D341Med (cell line): Measurements from ENCODE around the gene CNTNAP3.
"Not testable (repeated sequence)": the region's sequence is repeated elsewhere in the genome, so short reads cannot be mapped to it uniquely, and the experiment has no call there.

ENCODE experiments used
- DNase-seq: peaks from one replicate; pipeline ENCODE4 v3.0.0; 2012; ENCODE audit warnings: low spot score

CNTNAP3 gene

DNA sequence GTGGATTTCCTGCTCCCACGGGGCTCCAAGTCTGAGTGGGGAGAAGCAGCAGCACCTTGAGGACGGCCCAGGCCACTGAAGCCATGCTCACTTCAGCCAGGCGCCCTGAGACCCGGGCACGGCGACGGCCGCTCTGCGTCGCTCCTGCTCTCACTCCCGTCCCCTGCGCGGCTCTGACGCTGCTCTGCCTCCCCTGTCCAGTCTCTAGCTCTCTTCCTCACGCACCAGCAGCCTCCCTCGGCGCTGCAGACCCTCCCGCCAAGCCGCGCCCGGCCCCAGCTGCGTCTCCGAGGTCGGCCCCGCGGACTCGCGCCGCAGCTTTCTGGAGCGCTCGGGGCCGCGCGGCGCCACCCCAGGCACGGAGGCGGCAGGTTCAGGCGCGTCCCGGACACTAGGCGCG lies at the start of gene CNTNAP3:
TSS of gene CNTNAP3 (minus strand) at position 188 of the 400 bp plus-strand sequence. CDS start at position 85, 103 bp downstream.
- DNase-seq, result not testable (repeated sequence)

DNA sequence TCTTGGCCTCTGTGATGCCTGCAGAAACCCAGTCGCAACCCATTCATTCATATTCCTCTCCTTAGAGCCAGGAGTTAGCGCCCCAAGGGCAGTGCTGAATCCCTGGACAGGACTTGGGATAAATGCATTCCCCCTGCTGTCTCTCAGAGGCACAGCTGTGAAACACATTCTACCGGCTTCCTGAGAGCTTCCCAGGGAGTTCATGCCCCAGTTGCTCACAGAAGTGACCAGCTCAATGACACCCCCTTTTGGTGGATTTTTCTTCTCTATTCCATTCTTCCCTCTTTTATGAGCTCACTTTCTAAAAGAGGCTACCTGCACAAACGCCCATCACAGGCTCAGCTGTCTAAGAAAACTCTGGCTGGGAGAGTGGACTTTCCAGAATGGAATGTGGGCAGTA lies 8.0 kb downstream of the CNTNAP3 start:
- not testable (repeated sequence) for DNase-seq

DNA sequence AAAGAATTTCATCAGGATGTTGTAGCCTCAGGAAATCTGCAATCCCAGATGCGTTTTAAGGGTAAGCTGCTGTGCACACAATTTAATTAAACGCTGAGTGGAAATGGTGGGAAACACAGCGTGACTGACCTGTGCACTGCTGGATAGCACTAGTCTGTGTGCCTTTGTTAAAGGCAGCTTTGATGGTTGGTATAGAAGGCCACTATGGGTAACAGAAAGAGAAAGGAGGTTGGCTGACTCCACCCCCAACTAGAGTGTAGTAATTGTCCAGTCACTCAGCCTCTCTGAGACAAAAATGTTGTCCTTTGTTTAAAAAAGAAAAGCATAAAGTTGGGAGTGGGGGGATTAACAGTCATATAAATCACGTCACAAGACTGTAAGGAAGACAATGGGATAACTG lies 45.5 kb downstream of the CNTNAP3 start:
- not testable (repeated sequence) for DNase-seq

DNA sequence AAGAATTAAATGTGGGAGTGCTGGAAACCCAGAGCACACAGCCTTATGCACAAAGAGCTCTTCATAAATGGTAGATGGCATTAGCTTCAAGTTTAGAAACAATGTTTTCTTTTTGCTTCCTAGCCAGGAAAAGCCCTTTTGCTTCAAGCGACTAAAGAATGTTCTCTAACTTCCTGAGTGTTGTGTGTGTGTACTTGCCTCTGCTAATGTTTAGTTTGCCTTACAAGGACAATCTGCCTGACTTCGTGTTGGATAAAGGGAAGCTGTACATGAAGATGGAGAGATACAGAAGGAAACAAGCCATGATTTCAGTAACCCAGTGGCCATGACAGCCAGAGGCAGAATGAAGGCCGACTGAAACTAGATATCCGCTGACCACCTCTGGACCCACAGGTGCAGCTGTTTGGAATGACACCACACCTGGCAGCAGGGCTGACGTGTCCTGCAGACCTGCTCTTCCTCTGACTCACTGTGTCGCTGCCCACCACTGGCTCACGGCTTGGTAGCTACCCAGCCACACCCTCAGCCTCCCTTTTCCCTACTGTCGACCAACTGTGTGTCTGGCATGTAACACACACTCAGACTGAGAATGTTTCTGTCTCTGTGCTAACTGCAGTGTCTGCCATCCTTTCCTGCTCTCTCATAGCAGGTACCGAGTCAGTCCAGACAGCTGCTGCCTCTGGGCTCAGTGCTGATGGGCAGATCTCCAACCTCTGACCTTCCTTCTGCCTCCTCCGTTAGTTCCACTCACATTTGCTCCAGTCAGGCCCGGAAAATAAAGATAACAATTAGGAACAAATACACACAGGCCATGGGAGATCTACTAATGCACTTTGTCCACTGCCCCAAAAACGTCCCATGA lies 55.6 kb downstream of the CNTNAP3 start:
- DNase-seq, result not testable (repeated sequence)

DNA sequence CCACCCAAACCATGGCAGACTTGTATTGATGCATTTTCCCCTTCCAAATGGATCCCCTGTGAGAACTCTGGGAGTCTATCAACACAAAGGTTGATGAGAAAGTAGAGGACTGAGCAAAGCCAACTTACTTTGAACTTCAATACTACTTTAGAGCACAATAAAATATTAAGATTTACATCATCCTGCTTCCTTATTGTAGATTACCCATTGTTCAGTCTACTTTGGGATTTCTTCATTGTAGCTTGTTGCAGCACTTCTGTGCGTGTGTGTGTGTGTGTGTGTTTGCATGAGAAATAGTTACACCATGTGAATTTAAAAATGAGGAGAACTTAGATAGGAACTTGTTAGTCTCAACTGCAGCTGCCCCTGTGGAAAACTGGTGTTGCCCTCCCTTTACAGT lies 72.0 kb downstream of the CNTNAP3 start:
- DNase-seq, result not testable (repeated sequence)

DNA sequence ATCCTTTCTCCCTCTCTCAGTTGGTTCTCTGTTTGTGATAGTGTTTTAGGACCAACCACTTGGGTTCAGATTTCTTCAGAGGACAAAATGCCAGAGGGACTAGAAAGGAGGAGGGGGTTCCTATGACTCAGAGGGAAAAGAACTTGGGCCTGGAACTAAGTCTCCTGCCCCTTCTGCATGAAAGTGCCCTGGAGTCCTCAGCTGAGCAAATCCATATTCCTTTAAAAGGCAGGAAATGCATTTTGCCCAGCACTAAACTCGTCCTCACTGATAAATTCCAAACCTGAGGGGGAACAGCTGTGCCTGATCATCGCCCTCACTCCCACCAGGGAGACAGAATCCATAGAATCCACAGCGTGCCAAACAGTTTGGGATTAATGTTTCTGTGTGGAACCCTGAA lies 78.2 kb downstream of the CNTNAP3 start:
- DNase-seq, result not testable (repeated sequence)

DNA sequence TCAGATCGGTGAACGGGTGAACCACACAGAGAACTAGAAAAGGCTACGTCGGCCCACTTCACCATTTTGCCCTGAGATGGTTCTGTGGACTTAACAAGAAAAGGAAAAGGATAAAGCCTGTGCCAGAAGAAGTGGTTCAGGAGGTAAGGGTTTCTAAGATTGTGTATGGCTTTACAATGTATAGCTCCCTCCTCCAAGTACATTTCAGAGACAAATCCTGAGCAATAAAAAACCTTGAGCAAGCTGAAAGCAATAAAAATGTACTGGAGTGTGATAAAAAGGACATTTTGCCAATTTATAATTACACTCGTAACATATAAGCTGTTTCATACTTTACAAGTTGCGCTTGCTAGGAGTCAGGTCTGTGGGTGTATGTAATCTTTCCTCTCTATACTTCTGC lies 81.3 kb downstream of the CNTNAP3 start:
- DNase-seq, result not testable (repeated sequence)

DNA sequence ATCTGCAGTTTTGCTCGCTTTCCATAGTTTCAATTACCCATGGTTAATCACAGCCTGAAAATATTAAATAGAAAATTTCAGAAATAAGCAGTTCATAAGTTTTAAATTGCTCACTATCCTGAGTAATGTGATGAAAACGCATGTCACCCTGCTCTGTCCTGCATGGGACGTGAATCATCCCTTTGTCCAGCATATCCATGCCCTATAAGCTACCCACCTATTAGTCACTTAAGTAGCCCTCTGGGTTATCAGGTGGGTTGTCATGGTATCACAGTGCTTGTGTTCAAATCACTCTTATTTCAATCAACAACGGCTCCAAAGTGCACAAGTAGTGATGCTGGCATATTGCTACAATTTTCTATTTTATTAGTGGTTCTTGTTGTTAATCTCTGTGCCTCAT lies 82.1 kb downstream of the CNTNAP3 start:
- not testable (repeated sequence) for DNase-seq

DNA sequence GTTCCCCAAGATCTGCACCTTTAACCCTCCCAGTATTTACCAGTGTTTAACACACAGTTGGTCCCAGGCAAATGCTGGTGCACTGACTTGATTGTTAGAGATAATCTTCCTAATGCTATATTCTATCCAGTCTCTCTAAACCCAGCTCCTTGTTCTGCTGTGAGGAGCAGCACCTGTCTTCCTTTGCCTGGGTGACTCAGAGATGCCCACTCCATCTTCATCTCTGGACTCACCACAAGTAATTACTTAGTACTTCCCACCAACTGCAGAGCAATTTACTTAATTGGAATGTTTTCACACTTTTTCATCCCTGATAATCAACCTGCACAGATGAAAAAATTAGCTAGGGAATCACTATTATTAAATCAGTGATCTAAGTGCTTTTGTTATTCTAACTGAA lies 87.6 kb downstream of the CNTNAP3 start:
- DNase-seq, result not testable (repeated sequence)

DNA sequence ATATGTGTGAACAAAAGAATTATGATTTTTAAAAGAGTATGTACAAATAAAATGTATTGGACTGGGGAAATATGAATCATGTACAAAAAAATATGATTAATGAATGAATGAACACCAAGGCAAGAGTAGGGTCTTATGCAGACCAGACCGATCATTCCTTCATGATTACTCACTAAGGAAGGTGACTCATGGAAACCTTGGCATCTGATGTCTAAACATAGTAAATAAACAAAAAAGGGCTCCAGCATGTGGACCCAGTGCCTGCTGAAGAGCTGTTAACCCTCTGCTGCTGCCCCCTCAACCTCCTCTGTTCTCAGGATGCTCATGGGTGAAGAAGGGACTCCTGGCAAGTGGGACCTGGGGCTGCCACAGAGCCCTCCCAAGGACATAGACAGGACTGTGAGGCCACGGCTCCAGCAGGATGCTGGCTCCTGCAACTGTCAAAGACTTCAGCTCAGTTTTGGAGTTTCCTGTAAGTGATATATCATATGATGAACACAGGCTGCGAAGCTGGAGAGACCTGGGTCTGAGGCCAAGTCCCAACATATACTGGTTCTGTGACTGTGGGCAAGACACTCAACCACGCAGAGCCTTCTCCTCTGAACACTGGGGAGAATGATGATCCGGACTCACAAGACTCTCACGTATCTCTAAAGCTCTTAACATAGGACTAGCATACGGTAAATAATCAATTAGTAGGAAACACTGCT lies 89.8 kb downstream of the CNTNAP3 start:
- DNase-seq, result not testable (repeated sequence)

DNA sequence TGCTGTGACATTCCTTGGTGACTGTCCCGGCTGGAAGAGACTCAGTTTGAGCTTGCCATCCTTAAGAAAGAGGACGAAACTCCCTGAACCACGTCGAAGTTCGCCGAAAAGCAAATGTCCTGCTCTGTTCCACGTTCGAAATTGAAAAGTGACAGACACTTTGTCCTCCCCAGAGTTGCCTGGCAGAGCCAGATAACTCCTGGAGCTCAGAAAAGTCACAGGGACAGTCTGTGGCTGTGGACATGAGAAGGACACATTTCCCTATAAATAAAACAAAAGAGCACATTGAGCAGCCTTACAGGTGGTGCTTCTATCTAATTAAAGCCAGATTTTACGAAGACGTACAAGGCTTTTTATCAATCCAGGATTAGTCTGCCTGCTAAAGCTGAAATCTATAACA lies 116.6 kb downstream of the CNTNAP3 start:
- DNase-seq, result not testable (repeated sequence)

DNA sequence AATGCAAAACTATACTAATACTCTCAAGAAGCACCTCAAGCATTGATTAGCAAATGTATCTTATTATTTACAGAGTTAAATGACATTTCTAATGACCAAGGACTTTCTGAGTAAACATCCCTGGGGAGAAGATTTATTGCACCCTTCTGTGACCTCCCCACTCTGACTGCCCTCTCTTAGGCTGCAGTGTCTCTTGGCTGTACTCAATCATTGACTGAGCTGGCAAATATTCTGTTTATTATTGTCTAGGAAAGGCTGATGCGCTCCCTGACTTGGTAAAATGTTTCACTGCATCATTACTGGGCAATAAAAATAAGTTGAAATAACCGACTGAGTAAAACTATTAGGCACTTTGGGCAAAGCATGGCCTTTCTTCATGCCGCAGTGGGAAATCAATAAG lies 130.3 kb downstream of the CNTNAP3 start:
- DNase-seq, result not testable (repeated sequence)

DNA sequence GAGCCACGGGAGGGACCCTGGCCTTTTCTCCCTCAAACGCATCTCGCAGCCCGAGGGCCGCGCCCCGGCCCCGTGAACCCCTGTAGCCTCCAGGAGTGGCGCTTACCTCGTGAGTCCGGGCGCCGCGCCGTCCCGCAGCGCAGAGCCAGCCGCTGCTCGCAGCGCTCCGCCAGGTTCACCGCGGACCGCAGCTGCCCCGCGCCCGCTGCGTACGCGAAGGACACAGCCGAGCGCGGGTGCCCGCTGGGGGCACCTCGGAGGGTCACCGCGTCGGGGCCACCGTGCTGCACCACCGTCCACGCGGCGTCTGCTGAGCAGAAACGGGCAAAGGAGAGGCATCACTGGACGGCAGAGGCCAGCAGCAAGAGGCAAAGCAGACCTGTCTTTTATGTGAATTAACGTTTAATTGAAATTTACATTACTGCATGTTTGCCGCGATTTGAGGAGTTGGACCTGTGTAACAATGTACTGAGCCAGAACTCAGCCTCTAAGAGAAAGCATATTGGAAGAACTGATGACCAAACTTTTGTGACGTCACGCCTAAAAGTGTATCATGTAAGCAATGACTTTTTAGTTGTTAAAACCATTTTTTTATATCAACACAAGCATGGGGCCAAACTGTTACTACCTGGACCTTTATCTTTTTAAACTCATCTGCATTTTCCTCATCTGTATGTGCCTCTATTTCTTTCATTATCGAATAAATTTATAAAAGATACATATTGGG lies 155.0 kb downstream of the CNTNAP3 start:
- DNase-seq, result peak; percentile 4

DNA sequence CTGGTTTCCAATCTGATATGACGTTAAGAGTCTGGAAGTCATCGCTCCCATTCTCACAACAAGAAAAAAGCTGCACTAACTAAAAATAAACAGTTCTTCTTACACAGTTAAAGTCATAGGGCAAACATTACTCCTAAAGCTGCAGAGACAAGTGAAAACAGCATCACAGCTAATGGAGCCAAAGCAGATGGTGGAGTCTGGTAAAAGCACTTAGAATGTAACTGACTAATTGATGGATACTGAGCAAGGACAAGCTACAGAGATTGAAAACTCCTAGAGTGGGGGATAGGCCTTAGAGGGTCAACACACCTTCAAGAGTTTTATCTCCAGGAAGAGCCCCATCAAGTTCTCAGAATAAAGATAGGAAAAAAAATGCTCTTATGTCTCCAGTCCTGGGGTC lies 166.6 kb downstream of the CNTNAP3 start:
- DNase-seq, result not testable (repeated sequence)

DNA sequence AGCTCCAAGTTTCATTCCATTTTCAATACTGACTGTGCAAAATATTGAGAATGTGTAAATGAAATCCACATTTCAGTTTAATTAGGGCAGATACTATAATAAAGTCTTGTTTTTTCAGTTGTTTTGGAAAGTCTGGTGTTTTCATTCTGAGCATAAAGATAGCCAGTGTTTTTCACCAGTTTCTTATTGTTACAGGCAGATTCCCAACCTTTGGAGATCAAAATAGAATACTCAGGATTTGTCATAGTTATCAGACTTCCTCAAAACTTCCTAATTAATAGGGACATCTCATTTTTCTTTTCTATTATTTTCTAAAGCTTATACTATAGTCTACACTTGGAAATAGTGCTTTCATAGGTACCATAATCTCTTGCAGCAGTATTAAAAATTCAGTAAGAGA lies 176.2 kb downstream of the CNTNAP3 start:
- not testable (repeated sequence) for DNase-seq

DNA sequence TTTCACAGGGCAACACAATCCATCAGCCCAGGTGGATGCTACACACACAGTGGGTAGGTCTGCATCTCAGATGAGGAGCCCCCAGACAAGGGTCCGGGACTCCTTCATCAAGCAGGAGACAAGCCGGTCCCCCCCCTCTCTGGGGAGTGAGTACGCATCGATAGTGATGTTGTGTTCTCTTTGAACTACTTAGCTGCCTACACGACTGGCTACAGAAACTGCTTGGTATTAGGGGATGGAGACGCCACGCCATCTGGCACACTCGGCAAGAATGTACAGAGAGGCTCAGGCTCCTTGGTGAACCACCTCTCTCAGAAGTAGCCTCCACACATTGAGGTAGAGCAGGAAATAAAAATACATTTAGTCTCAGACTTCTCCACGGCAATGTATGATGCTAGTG lies 179.8 kb downstream of the CNTNAP3 start:
- DNase-seq, result peak; percentile 3

DNA sequence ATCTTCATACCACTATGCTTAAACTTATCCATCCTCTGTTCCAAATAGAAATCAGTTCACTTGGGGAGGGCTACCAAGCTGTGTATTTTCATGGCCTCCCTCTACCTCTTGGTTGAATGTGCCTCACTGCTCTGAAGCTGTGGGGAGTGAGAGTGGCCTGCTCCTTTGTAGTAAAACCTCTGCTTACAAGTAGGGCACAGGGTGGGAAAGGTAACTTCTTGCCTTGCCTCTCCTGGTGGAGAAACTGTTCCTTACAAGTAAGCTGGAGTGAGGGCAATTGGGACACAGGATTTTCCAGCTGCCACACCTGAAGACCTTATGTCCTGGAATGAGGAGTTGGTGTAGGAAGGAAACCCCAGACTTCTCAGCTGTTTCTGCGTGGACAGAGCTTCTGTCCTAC lies 190.8 kb downstream of the CNTNAP3 start:
- DNase-seq, result not testable (repeated sequence)

DNA sequence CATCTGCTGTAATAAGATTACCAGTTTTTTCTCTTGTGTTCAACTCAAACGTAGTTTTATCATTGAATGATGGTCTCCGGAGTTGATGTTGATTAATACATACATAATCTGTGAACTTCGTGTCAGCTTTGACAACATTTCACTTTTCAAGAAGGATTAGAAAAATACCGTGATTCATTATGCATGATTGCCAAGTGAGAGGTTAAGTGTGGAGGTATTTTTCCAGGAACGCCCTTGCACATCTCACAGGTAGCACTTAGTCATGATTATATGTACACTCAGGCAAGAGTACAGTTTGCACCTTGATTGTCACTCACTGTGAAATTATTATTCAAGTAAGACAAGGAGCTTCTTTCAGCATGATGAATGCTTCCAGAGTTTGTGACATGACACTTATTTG lies 202.7 kb downstream of the CNTNAP3 start:
- not testable (repeated sequence) for DNase-seq

DNA sequence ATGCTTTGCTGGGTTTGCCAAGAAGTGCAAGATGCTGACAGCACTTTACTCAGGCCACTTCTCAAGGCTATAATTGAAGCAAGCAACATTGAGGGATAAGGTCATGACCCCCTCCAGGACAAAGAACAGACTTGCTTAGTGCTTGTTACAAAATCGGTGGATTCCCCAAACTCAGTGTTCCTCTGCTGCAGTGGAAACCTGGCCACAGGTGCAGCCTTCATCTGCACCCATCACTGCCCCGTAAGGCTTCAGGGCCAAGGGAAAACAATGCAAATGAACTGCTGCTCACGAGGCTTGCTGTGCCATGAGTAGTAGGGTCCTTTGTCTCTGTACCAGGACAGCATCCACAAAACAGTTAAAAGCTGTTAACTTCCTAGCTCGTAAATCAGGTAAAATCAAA lies 205.4 kb downstream of the CNTNAP3 start:
- not testable (repeated sequence) for DNase-seq

DNA sequence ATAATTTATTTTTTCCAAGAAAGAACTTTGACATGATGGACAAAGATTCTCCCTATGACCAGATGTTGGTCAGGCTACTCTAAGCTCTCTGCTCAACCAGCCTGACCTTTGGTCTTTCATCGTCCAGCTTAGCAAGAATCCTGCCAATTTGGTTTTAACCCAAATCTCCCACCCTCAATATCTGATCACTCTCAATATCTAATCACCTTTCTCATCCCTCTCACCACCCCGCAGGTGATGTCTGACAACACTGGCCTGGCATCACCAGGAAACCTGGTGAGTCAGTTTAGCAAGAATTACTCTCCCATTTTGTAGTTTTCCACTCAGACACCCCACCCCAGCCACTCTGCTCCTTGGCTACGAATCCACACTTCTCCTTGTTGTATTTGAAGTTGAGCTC lies 207.9 kb downstream of the CNTNAP3 start:
- not testable (repeated sequence) for DNase-seq

DNA sequence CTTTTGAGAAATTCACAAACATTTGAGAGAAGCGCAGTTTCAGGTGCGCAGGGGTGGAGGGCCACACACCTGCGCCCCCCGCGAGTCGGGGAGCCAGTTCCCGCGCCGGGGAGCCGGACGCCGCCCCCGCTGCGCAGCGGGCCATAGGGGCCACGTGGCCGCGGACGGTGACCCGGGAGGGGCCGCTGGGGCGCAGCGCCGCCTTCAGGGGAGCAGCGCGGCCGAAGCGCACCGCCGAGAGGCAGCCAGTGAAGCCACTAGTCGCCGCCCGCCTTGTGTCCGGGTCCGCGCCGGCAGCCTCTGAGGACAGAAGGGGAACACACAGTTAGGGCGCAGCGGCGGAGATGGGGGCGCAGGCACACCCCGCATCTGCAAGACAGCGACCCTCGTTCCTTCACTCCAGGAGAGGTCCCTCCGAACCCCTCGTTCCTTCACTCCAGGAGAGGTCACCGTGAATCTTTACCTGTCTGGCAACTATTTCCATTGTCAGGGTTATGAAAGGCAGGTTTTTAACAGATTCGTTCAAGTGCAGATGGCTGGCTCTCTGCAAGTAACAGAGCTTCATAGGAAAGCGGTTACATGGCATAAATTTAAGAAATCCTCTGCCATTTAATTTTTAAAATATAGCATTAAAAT lies 209.2 kb downstream of the CNTNAP3 start:
- DNase-seq, result not testable (repeated sequence)

DNA sequence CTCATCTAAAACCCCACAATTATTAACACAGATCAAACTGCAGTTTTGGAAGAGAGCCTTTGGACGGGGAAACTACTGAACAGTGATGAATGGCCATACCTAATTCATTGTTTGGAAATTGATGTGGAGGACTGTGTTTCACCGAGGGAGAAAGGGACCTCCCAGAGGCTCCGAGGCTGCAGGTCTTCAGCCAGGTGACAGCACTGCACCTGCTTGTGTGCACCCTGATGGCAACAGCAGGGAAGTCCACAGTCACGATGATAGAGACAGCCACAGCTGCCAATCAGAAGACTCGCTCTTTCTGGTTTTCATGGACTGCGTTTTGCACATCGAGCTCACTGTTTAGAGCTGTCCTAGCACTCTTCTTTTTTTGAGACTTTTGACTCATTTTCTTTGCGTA lies 214.4 kb downstream of the CNTNAP3 start:
- DNase-seq, result not testable (repeated sequence)
